Activated CD8-positive, alpha-beta memory T cell treated with anti-CD3 and anti-CD28 coated beads, Interleukin-2, amount 50 U/mL, for 24 hours (primary cell): ENCODE data around the gene LRRC8B.
"Not testable (repeated sequence)": the region's sequence is repeated elsewhere in the genome, so short reads cannot be mapped to it uniquely, and the experiment has no call there.

ENCODE experiments used
- DNase-seq: peaks from one replicate; pipeline ENCODE4 v3.0.0-alpha.2; 2020; ENCODE audit errors: extremely low read depth

Gene LRRC8B

DNA sequence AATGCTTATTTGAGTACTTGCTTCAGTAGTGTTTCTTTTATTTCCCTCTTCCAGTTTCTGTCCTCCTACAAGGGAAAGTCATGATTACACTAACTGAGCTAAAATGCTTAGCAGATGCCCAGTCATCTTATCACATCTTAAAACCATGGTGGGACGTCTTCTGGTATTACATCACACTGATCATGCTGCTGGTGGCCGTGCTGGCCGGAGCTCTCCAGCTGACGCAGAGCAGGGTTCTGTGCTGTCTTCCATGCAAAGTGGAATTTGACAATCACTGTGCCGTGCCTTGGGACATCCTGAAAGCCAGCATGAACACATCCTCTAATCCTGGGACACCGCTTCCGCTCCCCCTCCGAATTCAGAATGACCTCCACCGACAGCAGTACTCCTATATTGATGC lies 57.9 kb downstream of the LRRC8B start:
- no peak for DNase-seq

DNA sequence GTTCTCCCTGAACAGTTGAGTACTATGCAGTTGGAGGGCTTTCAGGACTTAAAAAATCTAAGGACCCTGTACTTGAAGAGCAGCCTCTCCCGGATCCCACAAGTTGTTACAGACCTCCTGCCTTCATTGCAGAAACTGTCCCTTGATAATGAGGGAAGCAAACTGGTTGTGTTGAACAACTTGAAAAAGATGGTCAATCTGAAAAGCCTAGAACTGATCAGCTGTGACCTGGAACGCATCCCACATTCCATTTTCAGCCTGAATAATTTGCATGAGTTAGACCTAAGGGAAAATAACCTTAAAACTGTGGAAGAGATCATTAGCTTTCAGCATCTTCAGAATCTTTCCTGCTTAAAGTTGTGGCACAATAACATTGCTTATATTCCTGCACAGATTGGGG lies 59.6 kb downstream of the LRRC8B start:
- DNase-seq, result no peak

DNA sequence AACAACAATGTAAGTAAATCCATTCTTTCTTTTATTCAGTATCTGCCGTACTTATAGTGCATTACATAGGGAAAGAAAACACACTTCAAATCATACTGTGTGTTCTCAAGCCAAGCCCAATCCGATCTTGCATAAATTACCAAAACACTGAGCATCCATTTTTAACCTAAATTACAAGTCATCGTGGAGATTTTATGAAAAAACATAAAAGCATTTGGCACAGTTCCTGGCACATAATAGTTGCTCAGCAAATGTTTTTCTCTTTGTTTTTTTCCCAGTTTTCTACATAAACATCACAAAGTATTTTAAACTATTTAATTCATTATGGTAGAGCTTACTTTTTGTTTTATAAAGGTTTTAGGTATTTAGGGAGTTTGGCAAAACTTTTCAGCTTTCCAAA lies 60.2 kb downstream of the LRRC8B start:
- no peak for DNase-seq

DNA sequence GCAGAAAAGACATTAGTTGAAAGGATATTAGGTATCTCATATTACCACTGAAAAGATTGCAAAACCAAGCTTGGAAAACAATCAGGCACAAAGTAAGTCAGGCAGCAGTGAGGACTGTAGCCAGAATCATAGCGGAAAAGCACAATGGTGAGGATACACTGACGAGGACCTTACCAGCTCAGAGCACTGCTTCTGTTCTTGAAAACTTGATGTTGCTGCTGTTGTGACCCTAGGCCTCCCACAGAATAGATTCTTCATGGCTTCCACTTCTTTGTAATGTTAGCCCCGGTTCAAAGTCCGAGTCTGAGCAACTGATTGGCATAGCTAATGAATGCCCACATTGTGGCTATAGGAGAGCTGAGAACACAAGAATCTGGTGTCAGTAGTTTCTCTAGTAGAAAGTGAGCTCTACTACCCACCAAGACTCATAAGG lies 63.1 kb downstream of the LRRC8B start:
- DNase-seq, result no peak

DNA sequence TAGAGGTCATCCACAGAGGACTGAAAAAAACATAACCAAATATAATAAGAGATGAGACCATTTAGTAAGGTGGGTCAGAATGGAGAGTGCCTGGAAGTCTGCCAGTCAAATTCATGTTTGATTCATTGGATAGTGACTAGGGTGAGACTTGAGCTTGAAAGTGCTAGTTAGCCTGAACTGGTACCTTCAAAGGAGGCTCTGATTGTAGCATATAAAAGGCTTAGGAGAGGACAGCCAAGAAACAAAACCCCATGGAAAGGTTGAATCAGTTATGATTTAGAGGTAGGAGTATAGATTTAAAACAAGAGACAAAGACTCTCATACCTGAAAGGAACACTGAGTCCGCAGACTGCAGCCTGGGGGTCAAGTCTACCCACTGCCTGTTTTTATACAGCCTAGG lies 63.9 kb downstream of the LRRC8B start:
- DNase-seq, result no peak

DNA sequence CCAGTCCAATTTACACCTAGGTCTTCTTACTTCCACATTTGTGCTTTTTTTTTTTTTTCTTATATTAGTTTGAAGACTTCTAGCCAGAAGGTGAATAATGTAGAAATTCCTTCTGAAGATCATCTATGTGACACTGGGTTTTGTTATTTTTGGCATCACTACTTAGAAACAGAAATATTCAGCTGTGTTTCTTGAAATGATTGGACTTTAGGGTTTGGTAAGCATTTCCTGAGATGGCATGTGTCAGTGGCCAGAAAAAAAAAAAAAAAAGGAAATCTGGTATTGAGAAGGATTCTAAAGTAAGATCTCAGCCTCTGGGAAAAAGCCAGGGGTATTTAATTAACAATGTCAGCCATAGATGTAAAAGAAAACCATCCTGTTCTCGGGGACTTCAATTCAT lies 64.9 kb downstream of the LRRC8B start:
- DNase-seq, result no peak

DNA sequence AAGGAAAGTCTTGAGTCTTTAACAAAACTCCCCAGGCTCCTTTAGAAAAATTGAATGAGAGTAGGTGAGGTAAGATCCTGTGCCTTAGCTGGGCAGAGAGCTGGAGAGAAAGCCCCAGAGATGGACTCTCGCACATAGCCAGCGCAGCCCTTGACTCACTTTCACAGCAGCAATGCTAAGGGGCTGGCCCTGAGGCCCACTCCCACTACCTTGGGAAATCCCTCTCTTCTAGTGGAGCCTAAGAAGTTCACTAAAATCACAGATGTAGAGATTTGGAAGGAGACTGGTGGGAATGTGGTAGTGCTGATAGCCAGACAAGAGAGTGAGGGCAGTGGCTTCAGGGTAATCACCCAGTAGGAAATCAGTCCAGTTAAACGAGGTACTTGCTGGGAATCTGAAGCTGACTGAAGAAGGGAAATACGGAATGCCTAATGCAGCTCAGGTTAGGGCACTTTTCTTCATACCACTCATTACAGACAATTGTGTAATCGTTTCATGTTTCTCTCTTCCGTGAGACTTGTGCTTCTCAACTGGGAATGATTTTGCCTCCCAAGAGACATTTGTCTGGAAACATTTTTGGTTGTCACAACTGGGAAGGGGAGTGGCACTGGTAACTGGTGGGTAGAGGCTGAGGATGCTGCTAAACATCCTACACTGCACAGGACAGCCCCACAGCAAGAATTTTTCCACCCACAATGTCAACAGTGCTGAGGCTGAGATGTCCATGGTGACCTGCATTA lies 65.9 kb downstream of the LRRC8B start:
- DNase-seq, result no peak

DNA sequence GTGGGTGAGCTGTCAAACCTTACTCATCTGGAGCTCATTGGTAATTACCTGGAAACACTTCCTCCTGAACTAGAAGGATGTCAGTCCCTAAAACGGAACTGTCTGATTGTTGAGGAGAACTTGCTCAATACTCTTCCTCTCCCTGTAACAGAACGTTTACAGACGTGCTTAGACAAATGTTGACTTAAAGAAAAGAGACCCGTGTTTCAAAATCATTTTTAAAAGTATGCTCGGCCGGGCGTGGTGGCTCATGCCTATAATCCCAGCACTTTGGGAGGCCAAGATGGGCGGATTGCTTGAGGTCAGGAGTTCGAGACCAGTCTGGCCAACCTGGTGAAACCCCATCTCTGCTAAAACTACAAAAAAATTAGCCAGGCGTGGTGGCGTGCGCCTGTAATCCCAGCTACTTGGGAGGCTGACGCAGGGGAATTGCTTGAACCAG lies 68.3 kb downstream of the LRRC8B start:
- not testable (repeated sequence) for DNase-seq

DNA sequence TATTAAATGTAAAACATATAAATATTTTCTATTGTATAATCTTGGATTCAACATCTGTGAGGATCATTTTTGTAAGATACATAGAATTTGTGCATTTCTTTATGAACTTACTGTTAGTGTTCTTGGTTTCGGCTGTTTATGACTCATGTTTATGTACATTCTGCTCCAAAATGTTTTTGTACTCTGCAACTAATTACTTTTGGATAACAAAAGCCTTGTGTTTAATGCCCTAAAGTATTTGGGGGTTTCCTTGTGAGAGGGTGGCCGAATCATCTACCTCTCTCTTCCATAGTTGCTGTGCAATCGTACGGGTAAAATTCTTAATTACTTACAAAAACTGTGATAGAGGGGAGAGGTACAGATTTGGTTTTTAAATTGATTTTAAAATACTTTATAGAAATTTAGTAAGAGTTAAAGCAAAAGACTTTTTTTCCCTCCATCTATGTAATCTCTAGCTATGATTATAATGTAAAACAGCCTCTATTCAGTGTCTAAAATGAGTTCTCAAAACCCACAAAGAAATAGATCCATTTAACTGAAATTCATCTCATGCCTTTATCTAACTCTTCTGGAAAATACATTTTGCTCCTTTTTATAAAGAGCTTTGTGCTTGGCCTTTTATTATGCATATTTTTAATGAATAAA lies 69.6 kb downstream of the LRRC8B start:
- no peak for DNase-seq

DNA sequence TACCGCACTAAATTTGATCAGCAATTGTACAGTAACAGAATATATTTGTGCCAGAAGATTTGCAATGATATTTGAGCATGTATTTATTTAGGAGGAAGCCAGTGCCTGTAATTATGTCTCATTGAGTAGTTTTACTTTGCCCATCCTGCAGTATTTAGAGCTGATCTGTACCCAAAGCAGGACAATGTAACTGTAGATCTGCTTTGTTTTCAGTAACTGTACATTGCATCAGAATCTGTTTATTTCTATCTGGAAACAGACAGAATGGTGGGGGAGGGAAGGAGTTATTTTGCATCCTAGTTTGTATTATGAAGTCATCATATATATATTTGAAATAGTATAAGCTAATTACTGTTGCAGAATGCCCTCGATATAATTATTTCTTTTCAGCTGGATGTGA lies 72.1 kb downstream of the LRRC8B start:
- DNase-seq, result no peak

DNA sequence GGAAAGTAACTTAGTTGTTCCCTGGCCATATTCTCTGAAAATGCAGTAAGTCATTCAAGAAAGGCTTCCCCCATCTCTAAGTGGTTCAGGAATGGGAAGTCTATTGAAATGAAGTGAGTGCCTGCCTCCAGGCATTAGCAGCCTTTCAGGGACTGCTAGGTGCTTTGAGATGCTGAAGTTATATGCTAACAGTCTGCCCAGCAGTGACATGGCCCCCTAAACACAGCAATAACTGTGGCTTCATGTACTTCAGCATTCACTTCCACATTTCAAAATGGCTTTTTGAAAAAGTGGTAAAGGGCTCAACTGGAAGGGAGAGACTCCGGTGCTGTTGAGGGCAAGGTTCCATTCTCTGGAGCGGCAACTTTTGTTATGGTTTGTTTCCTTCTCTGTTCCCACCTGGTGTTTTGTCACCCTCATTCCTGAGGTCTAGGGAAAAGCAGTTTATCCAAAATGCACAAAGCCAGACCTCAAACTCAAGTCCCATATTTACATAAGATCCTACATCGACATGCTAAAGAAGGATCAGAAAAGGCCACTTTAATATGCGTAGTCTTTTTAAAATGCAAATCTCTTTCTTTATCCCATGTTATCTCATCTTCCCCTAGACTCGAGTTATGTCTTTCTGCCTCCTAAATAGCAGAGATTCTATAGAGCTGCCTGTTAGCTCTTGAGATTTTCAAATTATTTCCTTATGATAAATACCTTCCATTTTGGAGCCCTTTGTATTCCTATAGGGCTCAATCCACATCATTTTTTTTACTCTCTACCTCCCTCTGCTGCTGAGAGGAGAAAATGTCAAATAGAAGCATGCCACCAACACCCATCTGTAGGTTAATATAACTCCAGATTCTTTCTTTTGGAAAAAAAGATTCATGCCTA lies 74.1 kb downstream of the LRRC8B start:
- DNase-seq, result no peak

DNA sequence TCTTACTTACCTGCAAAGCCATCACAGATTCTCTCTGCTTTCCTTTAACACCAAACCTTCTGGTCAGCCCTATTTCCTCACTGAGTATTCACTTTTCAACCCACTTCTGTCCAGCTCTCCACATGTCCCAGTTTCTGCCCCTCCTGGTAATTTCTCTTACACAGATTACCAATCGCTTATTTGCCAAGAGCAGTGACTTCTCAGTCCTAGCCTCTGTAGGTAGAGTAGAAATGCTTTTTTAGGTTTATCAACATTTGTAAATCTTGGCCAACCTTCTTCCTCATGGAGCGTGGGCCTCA lies 74.7 kb downstream of the LRRC8B start:
- DNase-seq, result no peak

DNA sequence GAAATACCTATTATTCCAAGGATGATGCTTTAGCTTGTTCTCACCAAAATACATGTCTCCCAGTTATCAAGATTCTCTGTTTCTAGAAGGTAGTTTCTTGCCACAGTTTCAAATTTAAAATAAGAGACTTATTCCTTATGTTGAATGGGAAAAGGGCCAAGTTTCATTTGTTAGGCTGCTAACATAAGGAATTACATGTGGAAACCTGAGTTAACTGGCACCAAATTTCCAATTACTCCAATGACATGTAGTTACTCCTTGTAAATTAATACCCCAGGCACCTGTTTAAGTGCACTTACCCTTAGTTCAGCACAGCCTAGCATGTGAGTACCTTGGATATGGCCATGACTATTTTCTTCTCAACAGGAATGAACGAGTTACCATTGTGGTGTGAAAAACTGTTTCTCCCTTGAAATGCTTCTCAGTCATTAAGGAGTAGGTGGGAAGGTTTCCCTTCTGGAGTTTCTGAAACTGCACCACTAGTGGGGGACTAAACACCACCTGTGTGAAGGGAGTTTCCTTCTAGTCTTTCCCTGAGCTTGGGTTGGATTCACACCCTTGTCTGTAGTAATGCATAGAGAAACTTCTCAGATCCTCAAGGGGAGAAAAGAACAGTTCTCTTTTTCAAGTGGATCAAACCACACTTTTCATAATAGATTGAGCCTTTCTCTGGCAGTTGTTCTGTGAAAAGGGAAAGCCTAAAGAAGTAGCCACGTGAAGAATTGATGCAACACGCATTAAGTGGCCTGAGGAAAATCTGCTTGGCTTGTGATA lies 76.0 kb downstream of the LRRC8B start:
- no peak for DNase-seq

DNA sequence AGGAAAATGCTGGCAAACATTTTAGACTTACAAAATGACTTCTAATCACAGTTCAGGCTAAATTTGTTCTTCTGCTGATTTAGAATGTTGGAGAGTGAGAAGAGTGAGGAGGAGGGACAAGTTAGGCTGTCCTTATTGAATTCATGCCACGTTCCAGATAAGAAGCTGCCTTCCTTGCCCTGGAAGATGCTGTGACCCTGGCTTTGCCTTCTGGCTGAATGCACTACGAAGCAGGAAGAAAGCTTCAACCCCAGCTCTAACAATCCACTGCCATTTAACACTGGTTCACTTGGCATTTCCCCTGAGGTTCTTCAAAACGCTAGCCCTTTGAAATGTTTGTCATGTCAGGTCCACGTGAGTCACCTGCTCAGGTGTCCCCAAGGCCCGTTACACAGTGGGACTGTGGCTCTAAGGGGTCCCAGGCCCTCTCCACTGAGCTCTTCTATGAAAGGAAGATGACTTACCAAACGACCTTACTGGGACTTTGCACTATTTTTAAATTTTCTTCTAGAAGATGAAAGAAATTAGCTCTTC lies 78.3 kb downstream of the LRRC8B start:
- DNase-seq, result no peak

DNA sequence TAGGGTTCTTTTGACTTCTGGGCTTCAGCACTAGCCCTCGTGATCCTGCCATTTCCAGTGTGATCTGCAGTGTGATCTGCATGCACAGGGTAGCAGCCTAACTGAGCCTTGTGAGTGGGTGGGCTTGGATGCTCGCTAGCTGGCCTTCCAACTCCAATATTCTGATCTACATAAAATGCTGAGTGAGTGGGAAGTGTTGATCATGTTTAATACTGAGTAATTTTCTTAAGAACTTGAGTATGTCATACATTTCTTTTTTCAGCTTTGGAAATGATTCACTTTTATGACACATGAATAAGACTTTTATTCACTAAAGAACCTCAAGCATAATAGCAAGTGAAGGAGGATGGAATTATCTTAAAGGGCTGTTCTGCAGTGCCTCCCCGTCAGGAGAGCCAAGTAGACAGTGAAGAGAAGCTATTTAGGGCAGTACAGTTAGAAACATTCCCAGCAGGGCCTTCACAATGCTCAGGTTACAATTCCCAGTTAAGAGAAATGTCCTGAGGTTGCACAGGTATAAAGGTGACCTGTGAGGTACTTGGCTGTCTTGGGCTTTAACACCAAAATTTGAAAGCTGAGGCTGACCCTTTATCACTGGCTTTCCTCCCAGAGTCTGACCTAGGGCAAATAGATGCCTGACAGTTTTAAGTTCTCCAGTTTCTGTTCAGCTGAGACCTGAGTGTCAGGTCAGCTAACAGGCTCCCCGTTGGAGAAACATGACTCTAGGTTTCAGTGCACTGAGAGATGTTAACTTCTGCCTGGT lies 79.2 kb downstream of the LRRC8B start:
- DNase-seq, result no peak

DNA sequence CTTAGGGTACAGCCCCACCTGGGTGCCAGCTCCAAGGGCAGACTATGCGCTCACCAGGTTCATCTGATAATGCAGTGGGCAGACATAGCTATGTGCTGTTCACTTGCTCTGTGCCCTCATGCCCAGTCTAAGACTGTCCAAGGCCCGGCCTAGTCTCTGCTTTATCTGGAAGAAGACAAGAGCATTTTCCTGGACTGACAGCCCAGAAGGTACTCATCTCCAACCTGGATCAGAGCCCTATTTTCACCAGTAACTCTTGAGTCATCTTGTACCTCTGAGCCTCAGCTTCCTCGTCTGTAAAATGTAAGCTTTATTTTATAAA lies 79.7 kb downstream of the LRRC8B start:
- DNase-seq, result no peak

DNA sequence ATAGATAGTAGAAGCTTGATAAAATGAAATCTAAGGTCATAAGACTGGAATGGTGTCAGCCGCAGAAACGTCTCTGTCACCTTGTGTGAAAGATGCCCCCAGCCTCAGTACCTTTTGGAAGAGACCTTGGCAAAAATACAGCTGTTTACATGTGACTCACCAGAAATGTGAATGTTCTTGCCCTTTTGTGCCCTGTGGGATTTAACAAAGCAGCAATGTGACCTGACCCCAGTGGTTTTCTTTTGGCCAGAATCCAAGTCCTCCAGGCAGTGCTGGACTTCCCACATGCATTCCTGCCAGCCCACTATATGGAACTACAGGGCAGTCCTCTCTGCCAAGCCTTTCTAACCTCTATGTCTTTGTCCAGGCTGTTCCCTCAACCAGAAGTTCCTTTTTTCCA lies 81.1 kb downstream of the LRRC8B start:
- no peak for DNase-seq

DNA sequence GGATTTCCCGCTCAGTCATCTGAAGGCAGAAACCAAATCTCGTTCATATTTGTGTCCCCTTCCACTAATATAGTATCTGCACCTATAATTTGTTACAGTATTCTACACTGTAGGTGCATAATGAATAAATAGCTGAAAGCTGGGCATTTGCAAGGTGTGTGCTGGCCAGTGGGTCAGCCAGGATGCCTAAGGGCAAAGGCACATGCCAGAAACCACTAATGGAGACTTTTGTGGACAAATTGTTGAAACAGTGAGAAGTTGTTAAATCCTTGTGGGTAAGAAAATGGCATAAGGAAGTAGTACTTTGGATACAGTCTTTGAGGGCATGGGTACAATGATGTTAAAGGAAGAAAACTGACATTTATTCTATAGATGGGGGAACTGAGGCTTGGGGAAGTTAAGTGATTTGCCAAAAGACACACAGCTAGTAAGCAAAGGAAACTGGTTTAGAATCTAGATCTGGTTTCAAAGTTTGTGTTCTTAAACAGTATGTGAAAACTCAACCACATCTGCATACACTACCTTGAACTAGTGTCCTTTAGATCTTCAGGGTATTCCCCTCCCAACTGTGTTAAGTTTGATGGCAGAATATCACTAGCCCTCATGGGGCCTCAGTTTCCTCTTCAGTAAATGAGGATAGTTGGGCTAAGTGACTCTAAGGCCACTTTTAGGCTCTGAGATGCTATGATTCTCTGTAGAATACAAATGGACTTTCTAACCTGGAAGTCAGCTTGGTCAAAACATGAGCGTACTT lies 81.8 kb downstream of the LRRC8B start:
- no peak for DNase-seq

DNA sequence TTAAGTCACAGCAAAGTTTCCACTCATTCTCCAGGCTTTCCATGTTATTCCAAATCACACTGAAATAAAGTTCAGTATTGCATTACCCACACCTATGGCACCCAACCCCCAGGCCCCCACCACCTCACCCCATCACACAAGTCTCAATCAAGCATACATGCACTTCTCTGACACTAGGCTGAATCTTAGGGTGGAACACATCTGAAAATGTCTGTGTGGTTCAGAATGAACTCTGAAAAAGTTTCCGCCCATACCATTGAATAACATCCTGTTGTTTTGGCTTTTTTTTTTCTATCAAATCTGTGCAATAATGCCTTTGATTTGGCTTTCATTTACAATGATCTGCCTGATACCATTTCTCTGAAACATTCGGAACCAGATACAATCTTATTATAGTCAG lies 82.5 kb downstream of the LRRC8B start:
- DNase-seq, result no peak

DNA sequence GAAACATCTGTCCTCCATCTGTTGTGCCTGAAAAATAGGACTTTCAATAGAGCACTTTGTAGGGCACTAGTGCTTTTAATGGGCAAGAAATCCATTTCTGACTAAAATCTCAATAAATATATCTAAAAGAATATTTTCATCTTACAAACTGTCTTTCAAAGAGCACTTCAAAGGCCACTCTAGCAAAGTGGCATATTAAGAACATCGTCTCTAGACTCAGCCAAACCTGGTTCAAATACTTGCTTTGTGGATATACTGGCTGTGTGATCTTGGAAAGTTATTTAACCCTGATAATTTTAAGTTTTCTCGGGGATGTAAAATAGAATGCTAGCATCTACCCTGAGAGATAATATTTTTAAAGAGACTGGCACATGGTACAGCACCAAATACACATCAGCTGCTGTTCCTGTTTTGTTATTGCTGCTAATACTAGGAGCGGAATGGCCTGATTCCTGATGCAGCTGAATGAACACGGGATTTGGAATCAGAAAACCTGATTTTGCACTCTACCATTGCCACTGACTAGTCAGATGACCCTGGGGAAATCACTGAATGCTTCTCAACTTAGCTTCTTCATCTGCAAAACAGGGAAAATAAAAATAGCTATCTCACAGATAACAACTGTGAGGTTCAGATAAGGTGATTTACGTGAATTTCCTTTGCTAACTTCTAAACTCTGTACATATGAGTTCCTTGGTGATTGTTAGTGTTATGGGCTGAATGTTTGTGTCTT lies 83.1 kb downstream of the LRRC8B start:
- no peak for DNase-seq
